HUDEP-2 (cell line): ENCODE measurements around the gene GGA1.

Experiments
- DNase-seq, 76 experiments: peaks; one replicate each; lab custom pipeline; 2025; ENCODE audit not compliant: unreplicated experiment in 76 of 76; lab: John Stamatoyannopoulos, UW

Gene GGA1, protein sequence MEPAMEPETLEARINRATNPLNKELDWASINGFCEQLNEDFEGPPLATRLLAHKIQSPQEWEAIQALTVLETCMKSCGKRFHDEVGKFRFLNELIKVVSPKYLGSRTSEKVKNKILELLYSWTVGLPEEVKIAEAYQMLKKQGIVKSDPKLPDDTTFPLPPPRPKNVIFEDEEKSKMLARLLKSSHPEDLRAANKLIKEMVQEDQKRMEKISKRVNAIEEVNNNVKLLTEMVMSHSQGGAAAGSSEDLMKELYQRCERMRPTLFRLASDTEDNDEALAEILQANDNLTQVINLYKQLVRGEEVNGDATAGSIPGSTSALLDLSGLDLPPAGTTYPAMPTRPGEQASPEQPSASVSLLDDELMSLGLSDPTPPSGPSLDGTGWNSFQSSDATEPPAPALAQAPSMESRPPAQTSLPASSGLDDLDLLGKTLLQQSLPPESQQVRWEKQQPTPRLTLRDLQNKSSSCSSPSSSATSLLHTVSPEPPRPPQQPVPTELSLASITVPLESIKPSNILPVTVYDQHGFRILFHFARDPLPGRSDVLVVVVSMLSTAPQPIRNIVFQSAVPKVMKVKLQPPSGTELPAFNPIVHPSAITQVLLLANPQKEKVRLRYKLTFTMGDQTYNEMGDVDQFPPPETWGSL

DNA sequence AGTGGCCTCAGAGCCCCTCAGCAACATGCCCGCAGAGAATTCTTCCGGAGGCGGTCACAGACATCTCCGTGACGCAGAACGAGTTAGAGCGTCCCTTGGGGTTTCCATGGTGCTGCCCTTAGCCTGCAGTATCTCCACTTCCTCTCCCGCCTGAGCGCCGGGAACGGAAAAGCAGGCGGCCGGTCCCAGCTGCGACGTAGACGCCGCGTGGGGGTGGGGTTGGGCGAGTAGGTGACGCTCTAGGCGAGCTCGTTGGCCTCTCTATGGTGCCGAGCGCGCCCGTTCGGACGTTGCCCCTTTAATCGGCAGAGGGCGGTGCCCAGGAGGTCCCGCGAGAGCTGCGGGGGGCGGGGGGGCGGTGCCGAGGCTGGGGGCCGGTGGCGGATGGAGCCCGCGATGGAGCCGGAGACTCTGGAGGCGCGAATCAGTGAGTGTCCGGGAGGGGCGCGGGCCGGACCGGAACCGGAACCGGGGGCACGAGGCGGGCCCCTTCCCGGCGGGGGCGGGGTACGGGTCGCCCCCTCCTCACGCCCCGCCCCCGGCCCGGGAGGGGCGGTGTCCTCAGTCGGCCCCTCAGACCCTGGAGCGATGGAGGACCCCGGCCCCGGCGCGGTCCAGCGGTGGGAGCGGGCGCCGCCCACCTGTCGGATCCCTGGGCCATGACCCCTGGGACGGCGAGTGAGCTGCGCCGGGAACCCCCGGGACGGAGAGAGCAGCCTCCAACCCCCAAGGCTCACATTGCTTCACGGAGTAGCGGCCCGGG is at the start of gene GGA1:
TSS of gene GGA1 (plus strand) at position 358 of the 763 bp plus-strand sequence. CDS start at position 385, 27 bp downstream.
- peak in 75 of 76 experiments; percentile 64 to 97 (median 91) for DNase-seq

DNA sequence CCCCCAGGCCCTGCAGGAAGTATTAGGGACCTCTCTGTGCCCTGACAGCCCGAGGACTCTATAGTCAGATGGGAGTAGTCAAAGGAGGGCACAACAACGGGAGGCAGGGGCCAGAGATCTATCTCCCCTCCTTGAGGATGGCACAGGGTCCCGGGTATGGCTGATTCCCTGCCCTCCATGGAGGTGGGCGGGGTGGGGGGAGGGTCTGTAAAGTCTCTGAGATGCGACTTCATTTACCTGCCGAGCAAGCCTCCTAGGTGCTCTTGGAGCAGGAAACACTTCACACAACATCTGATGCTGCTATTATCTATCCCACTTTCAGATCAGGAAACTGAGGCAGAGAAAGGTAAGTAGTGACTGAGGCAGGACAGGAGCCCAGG is 49.1 kb upstream of the GGA1 start:
- DNase-seq, result no peak

DNA sequence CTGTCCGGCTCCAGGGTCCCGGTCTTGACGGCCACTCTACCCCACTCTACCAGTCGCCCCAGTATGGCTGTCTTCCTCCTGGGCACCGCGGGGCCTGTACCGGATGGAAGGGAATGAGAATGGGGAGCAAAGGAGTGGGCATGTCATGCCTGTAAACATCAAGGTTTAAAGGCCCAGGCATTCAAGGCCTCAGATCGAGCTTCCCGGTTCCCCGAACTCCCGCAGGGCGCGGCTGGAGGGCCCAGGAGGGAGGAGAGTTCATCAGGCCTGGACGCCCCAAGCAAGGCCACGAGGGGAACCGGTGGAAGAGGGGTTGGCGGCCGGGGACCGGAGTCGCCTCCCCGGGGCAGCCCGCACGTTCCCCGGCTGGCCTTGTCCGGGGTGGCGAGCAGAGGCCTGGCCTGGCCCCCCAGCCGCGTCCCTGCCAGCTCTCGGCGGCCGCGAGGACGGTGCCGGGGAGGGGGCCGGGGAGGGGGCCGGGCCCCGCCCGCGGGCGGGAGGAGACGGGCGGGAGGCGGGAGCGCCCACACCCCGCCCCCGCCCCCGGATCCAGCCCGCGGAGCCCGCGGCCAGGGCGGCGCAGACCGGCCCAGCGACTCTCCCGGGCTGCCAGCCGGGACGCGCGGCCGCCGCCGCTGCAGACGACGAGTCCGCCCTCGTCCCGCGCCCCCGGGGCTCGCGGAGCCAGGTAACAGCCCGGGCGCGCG is 48.6 kb upstream of the GGA1 start, which contains the start of gene CDC42EP1:
TSS of gene CDC42EP1 (plus strand) at position 580 of the 707 bp plus-strand sequence. CDS start 5,870 bp downstream, outside the sequence.
- DNase-seq, result no peak

DNA sequence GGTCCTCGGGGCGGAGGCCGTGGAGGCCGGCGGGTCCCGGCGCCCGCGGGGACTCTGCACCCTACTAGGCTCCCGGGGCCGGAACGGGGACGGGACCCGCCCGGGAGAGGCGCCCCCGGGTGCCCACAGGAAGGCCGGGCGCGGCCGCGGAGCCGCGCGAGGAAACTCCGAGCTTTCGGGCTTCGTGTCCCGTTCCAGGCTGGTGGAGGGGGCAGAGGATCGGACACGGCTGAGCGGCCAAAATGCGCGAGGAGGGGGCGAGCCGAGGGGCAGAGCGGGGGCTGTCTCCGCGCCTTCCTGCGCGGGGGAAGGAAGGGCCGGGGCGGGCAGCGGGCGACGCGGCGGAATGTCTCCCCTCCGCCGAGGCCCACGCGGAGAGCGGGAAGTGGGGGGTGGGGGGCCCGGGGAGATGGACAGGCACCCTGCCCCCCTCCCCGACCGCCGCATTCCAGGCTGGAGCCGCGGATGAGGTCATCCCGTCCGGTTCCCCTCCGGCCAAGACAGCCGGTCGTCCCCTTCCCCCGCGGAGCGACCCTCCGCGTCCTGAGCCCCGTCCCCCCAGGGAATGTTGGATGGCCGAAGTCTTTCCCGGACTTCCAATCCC is 47.9 kb upstream of the GGA1 start:
- no peak for DNase-seq

DNA sequence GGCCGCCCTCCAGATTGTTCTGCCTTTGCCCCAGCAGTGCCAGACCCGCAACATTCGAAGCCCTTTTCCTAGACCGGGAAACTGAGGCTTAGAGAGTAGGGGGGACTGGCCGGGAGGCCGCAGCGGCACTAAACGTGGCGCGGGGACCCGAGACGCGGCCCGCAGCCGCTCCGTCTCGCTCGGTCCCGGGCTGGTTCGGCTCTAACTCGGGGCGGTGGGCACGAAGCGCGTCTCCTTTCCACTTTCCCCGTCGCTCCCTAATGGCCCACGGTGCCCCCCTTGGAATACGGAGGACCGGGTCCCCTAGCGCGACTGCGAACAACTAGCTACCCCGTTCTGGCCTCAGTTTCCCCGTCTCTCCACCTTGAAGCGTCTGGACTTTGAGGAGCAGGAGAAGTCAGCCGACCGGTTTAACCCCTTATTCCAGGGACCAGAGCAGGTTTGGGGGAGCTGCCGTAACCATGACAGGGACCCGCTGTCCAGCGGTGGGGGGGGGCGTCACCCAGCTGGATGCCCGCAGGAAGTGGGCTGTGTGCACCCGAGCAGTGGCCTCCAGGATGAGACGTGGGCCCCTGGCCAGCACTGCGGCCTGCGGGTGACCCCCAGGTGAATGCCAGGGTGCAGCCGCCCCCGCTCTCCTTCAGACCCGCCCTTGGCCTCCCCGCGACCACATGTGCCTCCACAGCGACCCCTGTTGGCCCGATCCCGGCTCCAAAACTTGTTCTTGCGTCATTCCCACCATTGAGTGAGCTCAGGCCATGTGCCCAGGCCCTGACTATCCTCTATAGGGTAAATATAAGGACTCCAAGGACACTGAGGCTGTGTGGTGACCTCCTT is 47.2 kb upstream of the GGA1 start:
- peak in 66 of 76 experiments; percentile 4 to 77 (median 59) for DNase-seq

DNA sequence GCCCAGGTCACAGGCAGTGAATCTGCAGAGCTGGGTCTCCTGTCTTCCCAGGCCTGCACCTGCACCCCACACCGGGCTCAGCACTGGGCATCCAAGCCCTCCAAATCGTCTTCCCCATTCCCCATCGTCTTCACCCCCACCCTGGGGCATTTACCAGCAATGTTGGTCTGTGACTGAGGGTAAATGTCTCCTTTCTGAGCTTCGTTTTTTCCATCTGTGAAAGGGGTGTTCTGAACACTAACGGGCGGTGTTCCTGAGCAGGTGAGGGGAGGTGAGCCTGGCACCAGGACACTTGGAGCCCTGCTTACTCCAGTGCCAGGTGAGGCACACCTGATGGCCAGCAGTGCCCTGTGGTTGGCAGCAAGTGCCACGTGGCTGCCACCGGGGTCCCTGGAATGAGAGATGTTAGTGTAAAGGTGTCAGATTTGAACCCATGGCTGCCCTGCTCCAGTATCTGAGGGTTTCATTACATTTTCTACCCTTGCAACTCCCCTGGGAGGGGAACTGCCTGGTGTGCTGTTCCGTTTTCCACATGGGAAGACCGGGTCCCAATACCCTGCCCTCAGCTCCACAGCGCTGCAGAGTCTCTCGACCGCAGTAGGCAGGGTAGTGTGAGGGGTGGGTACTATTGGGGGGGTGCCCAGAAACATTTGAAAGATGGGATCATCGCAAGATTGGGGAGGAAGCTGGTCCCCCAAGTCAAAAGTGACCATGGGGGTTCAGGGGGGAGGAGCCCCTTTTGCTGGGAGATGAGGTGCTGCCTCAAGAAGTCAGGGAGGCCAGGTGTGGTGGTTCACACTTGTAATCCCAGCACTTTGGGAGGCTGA is 46.4 kb upstream of the GGA1 start:
- peak in 1 of 76 experiments; percentile 48 for DNase-seq

DNA sequence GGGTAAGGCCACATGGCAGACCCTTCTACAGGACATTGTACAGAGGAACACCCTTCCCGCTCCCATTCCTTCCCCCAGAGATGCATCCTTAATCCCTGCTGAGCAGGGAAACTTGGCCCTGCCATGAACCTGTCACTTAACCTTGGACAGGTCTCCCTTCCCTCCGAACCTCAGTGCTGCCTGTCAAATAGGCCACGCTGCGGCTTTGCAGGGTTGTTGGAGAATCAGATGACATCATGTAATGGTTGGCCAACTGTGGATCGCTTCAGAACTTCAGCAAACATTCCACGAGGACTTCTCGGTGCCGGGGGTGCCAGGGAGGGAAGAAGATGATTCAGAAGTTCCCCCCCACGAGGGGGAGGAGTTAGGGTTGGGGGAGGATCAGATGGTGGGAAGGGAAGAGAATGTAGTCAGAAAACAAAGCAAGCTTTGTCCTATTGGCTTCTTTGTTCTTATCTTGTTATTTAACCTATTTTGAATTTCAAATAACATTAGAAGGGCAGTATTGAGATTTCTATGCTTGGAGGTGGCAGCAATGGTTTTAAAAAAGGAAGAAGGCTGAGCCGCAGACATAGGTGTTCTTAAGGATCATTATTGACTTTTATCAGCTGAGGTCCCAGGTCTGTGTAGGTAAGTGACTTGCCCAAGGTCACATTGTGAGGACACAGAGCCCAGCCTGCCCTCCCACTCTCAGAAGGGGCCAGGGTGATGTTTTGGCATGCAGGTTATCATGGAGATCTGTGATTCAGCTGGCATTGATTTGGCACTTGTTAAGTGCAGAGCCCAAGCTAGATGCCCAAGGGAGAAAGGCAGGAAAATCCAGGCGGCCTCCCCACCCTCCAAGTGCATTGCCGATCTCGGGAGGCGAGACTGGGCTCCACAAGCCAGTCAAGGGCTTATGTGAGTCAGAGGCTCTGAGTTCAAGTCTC is 45.2 kb upstream of the GGA1 start:
- DNase-seq, result no peak

DNA sequence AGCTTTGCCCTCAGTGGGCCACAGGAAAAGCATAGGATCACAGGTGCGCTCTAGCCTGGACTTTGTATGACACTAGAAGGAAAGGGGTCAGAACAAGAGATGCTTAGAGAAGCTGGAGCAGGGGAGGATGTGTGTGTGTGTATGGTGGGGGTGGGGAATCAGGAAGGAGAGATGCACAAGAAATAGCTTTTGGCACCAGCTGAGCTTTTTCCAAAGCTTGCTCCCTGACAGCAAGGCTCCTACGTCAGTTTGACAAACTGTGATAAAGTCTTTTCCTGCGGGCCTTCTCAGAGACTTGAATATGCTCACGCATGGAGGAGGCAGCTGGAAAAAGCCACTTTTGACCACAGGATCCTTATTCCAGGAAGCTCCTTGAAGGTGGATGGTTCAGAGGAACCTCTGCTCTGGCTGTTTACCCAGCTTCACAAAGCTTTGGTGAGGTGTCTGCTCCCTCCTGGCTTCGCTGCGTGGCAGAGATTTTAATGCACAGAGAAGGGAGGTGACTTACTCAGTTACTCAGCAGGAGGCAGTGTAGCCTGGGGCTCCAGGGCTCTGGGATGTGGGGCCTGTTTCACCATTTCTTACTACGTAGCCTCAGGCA is 44.4 kb upstream of the GGA1 start:
- no peak for DNase-seq

DNA sequence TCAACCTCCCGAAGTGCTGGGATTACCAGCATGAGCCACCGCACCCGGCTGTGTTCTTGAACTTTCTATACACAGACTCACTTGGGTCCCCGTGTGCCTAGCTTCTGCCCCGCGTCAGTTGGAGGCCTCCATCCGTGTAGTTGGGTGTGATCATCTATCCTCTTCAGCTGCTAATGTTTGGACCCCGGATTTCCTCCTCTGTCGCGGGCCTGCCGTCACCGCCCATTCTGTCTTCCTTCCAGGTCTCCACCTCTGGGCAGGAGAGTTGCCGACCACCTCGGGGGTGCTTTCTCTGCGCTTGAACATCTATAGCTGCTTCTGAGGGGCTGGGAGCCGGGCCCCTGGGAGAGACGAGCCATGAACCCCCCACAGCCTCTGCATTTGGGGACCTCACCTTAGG is 42.8 kb upstream of the GGA1 start:
- DNase-seq, result no peak

DNA sequence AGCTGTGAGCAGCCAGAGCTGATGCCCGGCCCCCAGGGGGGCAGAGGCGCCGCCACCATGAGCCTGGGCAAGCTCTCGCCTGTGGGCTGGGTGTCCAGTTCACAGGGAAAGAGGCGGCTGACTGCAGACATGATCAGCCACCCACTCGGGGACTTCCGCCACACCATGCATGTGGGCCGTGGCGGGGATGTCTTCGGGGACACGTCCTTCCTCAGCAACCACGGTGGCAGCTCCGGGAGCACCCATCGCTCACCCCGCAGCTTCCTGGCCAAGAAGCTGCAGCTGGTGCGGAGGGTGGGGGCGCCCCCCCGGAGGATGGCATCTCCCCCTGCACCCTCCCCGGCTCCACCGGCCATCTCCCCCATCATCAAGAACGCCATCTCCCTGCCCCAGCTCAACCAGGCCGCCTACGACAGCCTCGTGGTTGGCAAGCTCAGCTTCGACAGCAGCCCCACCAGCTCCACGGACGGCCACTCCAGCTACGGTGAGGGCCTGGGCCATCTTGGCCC is 42.3 kb upstream of the GGA1 start:
- no peak for DNase-seq

DNA sequence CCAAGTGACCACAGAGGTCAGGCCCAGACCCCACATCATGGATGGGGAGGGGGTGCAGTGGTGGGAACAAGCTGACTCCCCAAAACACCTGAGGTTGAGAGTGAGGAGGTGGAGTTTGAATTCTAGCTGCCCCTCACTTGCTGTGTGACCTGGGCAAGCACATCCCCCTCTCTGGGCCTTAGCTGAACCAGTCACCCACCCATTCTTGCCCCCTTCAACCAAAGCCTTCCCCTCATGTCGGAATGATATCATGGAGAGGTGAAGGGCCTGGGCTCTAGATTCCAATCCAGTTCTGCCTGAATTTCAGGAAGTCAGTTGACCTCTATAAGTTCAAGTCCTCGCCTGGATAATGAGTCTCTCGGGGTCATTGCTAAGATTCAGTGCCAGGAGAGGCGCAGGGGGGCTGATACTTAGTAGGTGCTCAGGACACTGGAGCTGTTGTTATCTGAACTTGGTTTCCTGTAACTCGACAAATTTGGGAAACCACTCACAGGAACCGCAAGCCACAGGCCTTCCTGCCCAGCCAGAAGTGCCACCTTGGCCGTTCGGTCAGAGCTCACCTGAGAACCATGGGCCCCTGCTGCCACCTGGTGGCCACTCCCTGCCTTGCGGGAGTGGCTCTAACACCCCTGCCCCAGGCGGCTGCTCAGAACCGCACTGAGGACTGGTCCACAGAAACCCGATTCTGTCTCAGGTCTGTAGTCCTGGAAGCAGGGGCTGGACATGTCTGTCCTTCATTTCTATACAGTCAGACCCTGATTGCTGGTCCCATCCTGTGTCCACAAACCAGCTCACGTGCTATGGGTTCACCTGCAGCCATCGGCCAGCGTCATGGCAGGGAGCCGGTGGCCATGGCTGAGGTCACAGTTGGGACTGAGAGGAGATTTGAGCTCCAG is 41.5 kb upstream of the GGA1 start:
- DNase-seq, result peak in 62 of 76 experiments; percentile 8 to 76 (median 51)

DNA sequence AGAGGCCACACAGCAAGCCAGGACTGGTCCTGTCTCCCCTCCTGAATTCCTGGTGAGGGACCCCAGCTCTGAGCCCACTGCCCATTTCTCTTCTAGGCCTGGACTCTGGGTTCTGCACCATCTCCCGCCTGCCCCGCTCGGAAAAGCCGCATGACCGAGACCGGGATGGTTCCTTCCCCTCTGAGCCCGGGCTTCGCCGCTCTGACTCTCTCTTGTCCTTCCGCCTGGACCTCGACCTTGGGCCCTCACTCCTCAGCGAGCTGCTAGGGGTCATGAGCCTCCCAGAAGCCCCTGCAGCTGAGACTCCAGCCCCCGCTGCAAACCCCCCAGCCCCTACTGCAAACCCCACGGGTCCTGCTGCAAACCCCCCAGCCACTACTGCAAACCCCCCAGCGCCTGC is 40.6 kb upstream of the GGA1 start:
- no peak for DNase-seq

DNA sequence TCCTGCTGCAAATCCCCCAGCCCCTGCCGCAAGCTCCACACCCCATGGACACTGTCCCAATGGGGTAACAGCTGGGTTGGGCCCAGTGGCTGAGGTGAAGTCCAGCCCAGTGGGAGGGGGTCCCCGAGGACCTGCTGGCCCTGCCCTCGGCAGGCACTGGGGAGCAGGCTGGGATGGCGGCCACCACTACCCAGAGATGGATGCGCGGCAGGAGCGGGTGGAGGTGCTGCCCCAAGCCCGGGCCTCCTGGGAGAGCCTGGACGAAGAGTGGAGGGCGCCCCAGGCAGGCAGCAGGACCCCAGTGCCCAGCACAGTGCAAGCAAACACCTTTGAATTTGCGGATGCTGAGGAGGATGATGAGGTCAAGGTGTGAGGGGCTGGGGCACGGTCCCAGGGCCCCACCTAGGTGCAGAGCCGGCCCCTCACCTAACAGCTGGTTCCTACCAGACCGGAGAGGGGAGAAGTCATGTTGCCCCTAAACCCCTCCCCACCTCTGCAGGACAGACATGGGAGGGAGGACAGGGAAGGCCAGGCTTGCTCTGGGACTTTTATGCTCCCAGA is 40.1 kb upstream of the GGA1 start:
- DNase-seq, result no peak

DNA sequence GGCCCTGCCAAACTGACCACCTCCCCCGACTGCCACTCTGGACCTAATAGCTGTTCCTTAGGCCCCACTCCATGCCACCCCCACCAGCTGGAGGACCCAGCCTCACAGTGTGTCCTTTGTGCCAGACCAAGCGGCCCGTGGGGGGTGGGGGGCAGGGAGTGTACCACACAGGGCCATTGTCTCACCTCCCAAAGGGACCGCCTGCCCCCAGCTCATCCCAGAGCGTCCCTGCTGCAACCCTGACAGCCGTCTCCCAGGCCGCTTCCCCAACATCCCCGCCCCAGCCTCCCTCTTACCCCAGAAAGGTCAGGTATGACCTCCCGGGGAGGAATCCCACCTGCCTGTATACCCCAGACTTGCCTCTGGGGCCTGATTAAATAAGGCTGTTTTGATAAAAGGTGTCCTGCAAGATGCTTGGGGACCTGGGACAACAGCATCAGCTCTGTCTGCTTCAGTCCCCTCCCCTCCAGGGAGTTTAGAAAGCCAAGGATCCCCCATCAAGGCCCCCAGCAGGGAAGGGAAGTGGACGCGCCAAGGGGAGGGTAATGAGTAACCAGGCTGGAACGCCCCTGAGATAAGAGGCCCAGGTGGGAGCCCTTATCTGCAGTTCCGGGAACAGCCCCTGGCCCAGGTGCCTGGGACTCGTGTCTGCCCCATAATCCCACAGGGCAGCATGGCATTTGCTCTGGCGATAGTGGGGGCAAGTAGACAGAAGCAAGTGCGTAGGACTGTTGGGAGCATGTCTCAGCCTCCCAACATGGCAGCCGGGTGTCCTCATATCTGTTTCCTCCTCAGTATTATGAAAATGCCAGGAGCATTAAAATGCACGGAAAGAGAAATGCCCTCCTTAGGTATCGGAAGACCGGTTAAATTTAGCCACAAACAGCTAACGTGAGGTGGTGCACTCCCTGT is 39.4 kb upstream of the GGA1 start:
- DNase-seq, result no peak
